ENCODE results near the gene BRD1.

DNA sequence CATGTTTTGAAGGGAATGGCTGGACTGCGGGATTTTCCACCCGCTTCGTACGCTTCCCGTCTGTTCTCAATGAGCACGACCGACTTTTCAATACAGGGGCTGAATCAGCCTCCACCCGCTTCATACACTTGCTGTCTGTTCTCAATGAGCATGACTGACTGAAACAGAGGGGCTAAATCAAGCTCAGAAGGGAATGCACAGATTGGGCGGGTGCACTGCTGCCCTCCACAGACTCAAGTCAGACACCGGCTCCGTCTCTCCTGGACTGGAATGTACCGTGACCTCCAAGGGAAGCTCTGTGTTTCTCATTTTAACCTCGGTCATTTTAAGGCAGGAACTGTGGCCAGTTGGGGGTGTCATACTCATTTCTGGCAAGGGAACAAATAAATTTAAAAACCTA lies 48.5 kb downstream of the BRD1 start:
- TF ChIP-seq, protein P1, sequence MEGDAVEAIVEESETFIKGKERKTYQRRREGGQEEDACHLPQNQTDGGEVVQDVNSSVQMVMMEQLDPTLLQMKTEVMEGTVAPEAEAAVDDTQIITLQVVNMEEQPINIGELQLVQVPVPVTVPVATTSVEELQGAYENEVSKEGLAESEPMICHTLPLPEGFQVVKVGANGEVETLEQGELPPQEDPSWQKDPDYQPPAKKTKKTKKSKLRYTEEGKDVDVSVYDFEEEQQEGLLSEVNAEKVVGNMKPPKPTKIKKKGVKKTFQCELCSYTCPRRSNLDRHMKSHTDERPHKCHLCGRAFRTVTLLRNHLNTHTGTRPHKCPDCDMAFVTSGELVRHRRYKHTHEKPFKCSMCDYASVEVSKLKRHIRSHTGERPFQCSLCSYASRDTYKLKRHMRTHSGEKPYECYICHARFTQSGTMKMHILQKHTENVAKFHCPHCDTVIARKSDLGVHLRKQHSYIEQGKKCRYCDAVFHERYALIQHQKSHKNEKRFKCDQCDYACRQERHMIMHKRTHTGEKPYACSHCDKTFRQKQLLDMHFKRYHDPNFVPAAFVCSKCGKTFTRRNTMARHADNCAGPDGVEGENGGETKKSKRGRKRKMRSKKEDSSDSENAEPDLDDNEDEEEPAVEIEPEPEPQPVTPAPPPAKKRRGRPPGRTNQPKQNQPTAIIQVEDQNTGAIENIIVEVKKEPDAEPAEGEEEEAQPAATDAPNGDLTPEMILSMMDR (IDR thresholded peaks at IDR 0.05 in 4 of 5, conservative IDR thresholded peaks at IDR 0.05 in 1 of 5): no peak
- no peak for TF ChIP-seq POLR2A (IDR thresholded peaks at IDR 0.05)

All from gastrocnemius medialis (tissue), 4 donors.